Fibroblast of the aortic adventitia (primary cell): ENCODE data around the gene IFNA1. TPM values are rescaled to one million over a fixed set of nuclear protein-coding genes. Genes with fewer than 3 reads are reported as not detected.

ENCODE experiments used
- DNase-seq: peaks from one replicate; pipeline ENCODE4 v3.0.0-alpha.2; 2010; ENCODE audit warnings: low read depth
- H3K4me3 ChIP-seq: 2 replicates; pipeline ENCODE4 v1.5.1; 2011; ENCODE audit warnings: low read depth, mild to moderate bottlenecking, control low read depth, low read length, moderate library complexity
- total RNA-seq: library from RNA; depleted of rRNA; stranded (reverse); fragments of >200 nt; gene quantifications from 2 replicates; pipeline ENCODE4 v1.2.3, GENCODE V29; 2012; ENCODE audit warnings: low replicate concordance
- TF ChIP-seq, protein P1 (sequence below): IDR thresholded peaks from 2 replicates; pipeline ENCODE4 v1.5.1; 2011; ENCODE audit warnings: mild to moderate bottlenecking, low read length, control low read depth, inconsistent platforms; ENCODE audit not compliant: insufficient read depth

IFNA1 gene
- total RNA-seq, 1 donor = not detected

DNA sequence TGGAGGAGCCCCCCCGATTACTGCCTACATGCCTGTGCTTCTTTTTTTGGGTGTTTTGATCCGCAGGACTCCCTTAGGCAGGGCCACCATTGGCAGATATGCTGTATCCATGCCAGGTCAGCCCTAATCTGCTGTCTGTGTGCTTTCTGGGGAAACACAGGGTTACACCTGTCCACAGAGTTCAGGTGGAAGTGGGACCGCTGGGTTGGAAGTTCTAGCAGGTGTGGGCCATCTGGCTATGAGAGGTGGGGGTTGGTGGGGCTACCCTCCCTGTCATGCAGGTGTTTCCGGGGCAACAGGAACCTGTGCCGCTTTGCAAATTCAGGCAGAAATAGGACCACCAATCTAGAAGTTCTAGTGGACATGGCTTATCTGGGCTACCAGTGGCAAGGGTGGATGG, 24.9 kb downstream of the IFNA1 start:
- no peak overlapping the region for H3K4me3 ChIP-seq
- DNase-seq = no peak
- TF ChIP-seq, protein P1, sequence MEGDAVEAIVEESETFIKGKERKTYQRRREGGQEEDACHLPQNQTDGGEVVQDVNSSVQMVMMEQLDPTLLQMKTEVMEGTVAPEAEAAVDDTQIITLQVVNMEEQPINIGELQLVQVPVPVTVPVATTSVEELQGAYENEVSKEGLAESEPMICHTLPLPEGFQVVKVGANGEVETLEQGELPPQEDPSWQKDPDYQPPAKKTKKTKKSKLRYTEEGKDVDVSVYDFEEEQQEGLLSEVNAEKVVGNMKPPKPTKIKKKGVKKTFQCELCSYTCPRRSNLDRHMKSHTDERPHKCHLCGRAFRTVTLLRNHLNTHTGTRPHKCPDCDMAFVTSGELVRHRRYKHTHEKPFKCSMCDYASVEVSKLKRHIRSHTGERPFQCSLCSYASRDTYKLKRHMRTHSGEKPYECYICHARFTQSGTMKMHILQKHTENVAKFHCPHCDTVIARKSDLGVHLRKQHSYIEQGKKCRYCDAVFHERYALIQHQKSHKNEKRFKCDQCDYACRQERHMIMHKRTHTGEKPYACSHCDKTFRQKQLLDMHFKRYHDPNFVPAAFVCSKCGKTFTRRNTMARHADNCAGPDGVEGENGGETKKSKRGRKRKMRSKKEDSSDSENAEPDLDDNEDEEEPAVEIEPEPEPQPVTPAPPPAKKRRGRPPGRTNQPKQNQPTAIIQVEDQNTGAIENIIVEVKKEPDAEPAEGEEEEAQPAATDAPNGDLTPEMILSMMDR = no peak

DNA sequence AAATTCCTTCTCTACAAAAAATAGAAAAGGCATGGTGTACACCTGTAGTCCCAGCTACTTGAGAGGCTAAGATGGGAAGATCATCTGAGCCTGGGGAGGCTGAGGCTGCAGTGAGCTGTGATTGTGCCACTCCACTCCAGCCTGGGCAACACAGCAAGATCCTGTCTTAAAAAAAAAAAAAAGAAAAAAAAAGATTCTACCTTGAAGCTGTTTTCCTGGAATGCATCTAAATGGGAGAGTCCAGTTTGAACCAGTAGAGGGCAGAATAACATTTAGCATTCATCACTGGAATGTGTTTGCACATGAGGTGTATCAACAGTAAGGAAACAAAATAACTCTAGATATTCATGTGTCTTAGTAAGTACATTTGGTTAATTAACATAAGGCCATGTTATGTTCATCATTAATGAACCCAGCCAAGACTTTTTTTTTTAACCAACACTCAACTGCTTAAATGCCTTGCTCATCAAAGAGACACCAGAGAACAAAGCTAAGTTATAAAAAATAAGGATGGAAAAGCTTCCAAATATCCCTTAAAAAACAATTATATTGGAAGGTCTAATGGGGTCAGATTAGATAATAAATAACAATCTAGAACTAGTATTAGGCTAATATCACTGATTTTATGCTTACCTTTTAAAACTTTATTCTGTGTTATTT, 25.8 kb downstream of the IFNA1 start:
- peak; percentile 81 for DNase-seq
- no peak overlapping the region for H3K4me3 ChIP-seq
- TF ChIP-seq, protein P1 = peak; percentile 70

DNA sequence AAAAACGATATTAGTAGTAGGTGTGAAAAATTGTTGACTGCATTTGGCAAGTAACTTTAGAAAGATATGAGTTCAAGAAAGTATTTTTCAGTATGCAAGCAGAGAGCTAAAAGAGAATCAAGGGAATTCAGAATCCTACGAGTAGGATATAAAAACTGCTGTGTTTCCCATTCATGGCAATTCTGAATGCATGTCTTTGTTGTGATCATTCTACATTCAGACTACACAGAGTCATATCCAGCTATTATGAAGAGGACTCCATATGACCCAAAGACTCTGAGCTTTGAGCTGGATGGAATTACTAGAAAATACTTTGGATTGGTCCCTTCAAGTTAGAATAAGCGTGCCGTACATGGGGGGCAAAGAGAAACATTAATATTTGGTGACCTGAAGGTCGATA, 29.9 kb downstream of the IFNA1 start:
- no peak for DNase-seq
- TF ChIP-seq, protein P1 = no peak
- H3K4me3 ChIP-seq = no peak overlapping the region

DNA sequence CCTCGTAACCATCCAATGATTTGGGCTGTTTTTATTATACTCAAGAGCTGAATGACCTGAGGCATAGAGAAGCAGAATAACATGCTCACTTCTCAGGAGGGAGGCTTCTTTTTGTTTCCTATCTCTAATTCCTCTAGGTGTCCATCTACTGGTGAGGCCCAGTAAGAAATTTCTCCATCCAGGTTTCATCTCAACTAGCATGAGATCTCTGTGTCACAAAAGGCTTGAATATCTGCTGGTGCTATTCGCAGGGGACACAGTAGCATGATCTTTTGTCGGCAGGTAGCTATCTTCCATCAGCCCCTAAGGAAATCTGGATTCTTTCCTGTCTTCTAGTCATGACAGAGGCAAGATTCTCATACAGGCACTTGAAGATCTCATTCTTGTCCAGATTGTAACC, 33.0 kb downstream of the IFNA1 start:
- TF ChIP-seq, protein P1 = peak; percentile 34
- no peak overlapping the region for H3K4me3 ChIP-seq
- no peak for DNase-seq

DNA sequence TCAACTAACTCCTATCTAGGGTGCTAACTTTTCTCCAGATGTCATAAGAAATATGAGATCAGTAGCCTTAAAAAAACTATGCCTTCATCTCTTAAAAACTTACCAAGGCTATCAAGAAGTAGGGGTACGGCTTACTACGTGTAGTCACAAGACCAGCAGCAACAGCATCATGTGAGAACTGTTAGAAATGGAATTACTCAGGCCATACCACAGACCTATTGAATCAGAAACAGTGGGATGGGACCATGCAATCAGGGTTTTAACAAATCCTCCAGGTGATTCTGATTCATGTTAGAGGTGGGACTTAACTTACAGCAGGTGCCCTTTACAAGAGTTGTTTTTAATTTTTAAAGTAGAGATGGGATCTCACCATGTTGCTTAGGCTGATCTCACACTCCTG, 37.2 kb downstream of the IFNA1 start:
- TF ChIP-seq, protein P1 = no peak
- no peak for DNase-seq
- no peak overlapping the region for H3K4me3 ChIP-seq

DNA sequence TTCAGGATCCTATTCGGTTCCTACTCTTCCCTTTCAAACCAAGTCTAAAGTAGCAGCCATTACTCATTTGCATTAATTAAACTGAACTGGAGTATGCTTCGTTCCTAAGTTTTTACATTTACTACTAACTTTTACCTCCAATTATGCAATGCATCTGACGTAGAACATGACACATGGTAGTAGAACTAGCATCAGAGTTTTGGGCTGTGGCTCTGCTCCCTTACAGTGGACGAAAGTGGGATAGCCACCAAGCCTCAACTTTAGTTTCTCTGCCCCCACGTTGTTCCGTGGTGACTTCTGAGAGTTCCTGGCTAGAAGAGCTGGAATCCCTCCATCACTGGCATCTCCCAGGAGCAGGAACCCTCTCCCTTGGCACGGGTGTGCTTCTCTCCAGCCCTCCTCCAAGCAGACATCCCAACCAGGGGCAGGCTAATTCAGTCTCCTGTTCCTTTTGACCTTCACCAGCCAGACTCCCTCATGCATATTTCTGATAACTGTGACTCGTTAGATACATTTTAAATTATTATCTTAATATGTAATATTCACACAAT, 39.0 kb downstream of the IFNA1 start:
- H3K4me3 ChIP-seq = no peak overlapping the region
- TF ChIP-seq, protein P1 = no peak
- peak; percentile 25 for DNase-seq
